HG03460 (cell line): ENCODE results near the gene GPR55.

Source experiments
- ATAC-seq: cut with Tn5 transposase; IDR thresholded peaks from one replicate; pipeline ENCODE4 v1.9.1; 2021; ENCODE audit not compliant: unreplicated experiment

Gene GPR55

GRCh38 chr2:230886206-230886605, 38.8 kb downstream of the GPR55 start:
- ATAC-seq, result no peak

GRCh38 chr2:230885463-230886130, 39.4 kb downstream of the GPR55 start:
- ATAC-seq, result no peak

- no peak for ATAC-seq
Observed at GRCh38 chr2:230881840-230882239, 43.2 kb downstream of the GPR55 start.

- ATAC-seq, result no peak
Observed at GRCh38 chr2:230879891-230880290, 45.2 kb downstream of the GPR55 start.

- ATAC-seq, result no peak
Observed at GRCh38 chr2:230879271-230879882, 45.7 kb downstream of the GPR55 start.

- ATAC-seq, result no peak
Observed at GRCh38 chr2:230878599-230879188, 46.3 kb downstream of the GPR55 start.

GRCh38 chr2:230877759-230878598, 47.1 kb downstream of the GPR55 start:
- ATAC-seq, result no peak

GRCh38 chr2:230877116-230877758, 47.8 kb downstream of the GPR55 start:
- no peak for ATAC-seq

- ATAC-seq, result no peak
Observed at GRCh38 chr2:230875347-230876315, 49.4 kb downstream of the GPR55 start.

- ATAC-seq, result no peak
Observed at GRCh38 chr2:230874876-230875275, 50.2 kb downstream of the GPR55 start.

GRCh38 chr2:230874456-230874855, 50.6 kb downstream of the GPR55 start:
- no peak for ATAC-seq

- peak; percentile 66 for ATAC-seq
Observed at GRCh38 chr2:230873661-230874401, 51.2 kb downstream of the GPR55 start.

GRCh38 chr2:230872968-230873660, 51.9 kb downstream of the GPR55 start:
- peak; percentile 58 for ATAC-seq

- no peak for ATAC-seq
Observed at GRCh38 chr2:230872151-230872967, 52.7 kb downstream of the GPR55 start.

- ATAC-seq, result no peak
Observed at GRCh38 chr2:230871361-230872150, 53.5 kb downstream of the GPR55 start.

GRCh38 chr2:230870544-230871360, 54.3 kb downstream of the GPR55 start:
- ATAC-seq, result no peak
